HEK293 (cell line): ENCODE results near the gene ARHGDIG.
A peak's percentile ranks its signal among the peaks of the same experiment; 100 is the strongest.

Experiments
- BCL11B ChIP-seq: fragments of 450-650 bp; formaldehyde crosslinking; IDR thresholded peaks from 2 replicates; pipeline ENCODE4 v1.5.1; 2016; ENCODE audit warnings: low read depth, missing biosample characterization, missing genetic modification characterization
- MEIS1 ChIP-seq: sonication (generic); formaldehyde crosslinking; IDR thresholded peaks from 2 replicates; pipeline ENCODE4 v1.8.1; 2022; ENCODE audit warnings: missing genetic modification reagents, mild to moderate bottlenecking, borderline replicate concordance
- MYNN ChIP-seq: fragments of 450-650 bp; formaldehyde crosslinking; IDR thresholded peaks from 2 replicates; pipeline ENCODE4 v1.5.1; 2016; ENCODE audit warnings: missing biosample characterization, missing genetic modification characterization, borderline replicate concordance
- OVOL3 ChIP-seq: fragments of 450-650 bp; formaldehyde crosslinking; IDR thresholded peaks from 2 replicates; pipeline ENCODE4 v1.5.1; 2016; ENCODE audit warnings: missing biosample characterization, missing genetic modification characterization
- SALL2 ChIP-seq: fragments of 450-650 bp; formaldehyde crosslinking; IDR thresholded peaks from 2 replicates; pipeline ENCODE4 v1.5.0; 2017; ENCODE audit warnings: missing biosample characterization, mild to moderate bottlenecking, missing genetic modification characterization, borderline replicate concordance
- SCRT2 ChIP-seq: fragments of 450-650 bp; formaldehyde crosslinking; IDR thresholded peaks from 2 replicates; pipeline ENCODE4 v1.5.1; 2016; ENCODE audit warnings: missing biosample characterization, missing genetic modification characterization
- ZBTB17 ChIP-seq: fragments of 450-650 bp; formaldehyde crosslinking; IDR thresholded peaks from 2 replicates; pipeline ENCODE4 v1.5.1; 2016; ENCODE audit warnings: missing biosample characterization, missing genetic modification characterization
- ZNF155 ChIP-seq: fragments of 450-650 bp; formaldehyde crosslinking; IDR thresholded peaks from 2 replicates; pipeline ENCODE4 v1.5.1; 2016; ENCODE audit warnings: missing biosample characterization, missing genetic modification characterization
- ZNF169 ChIP-seq: fragments of 450-650 bp; formaldehyde crosslinking; IDR thresholded peaks from 2 replicates; pipeline ENCODE4 v1.5.1; 2016; ENCODE audit warnings: missing biosample characterization, missing genetic modification characterization
- ZNF184 ChIP-seq: fragments of 450-650 bp; IDR thresholded peaks from 2 replicates; pipeline ENCODE4 v1.5.1; 2018; ENCODE audit warnings: missing biosample characterization, mild to moderate bottlenecking, missing genetic modification characterization
- ZNF221 ChIP-seq: fragments of 450-650 bp; formaldehyde crosslinking; IDR thresholded peaks from 2 replicates; pipeline ENCODE4 v1.5.1; 2017; ENCODE audit warnings: missing biosample characterization, missing genetic modification characterization, borderline replicate concordance
- ZNF311 ChIP-seq: fragments of 450-650 bp; formaldehyde crosslinking; IDR thresholded peaks from 2 replicates; pipeline ENCODE4 v1.5.1; 2017; ENCODE audit warnings: missing biosample characterization, missing genetic modification characterization, borderline replicate concordance
- ZNF560 ChIP-seq: fragments of 450-650 bp; formaldehyde crosslinking; IDR thresholded peaks from 2 replicates; pipeline ENCODE4 v1.5.1; 2017; ENCODE audit warnings: missing biosample characterization, missing genetic modification characterization, borderline replicate concordance
- ZNF658 ChIP-seq: fragments of 450-650 bp; formaldehyde crosslinking; IDR thresholded peaks from 2 replicates; pipeline ENCODE4; 2016; ENCODE audit warnings: missing biosample characterization, missing genetic modification characterization
- ZNF670 ChIP-seq: fragments of 450-650 bp; formaldehyde crosslinking; IDR thresholded peaks from 2 replicates; pipeline ENCODE4 v1.5.1; 2016; ENCODE audit warnings: missing biosample characterization, missing genetic modification characterization, low read depth
- ZNF776 ChIP-seq: fragments of 450-650 bp; formaldehyde crosslinking; IDR thresholded peaks from 2 replicates; pipeline ENCODE4 v1.5.0; 2017; ENCODE audit warnings: missing biosample characterization, missing genetic modification characterization, borderline replicate concordance
- TF ChIP-seq, protein P1 (sequence below): fragments of 450-650 bp; formaldehyde crosslinking; IDR thresholded peaks from 2 replicates; pipeline ENCODE4 v1.5.1; 2016; ENCODE audit warnings: missing biosample characterization, missing genetic modification characterization, borderline replicate concordance
- TF ChIP-seq, protein P2 (sequence below): fragments of 450-650 bp; formaldehyde crosslinking; IDR thresholded peaks from 2 replicates; pipeline ENCODE4 v1.5.1; 2016; ENCODE audit warnings: missing biosample characterization, missing genetic modification characterization
- TF ChIP-seq, protein P3 (sequence below): fragments of 450-650 bp; formaldehyde crosslinking; IDR thresholded peaks from 2 replicates; pipeline ENCODE4 v1.5.1; 2016; ENCODE audit warnings: missing biosample characterization, missing genetic modification characterization
- TF ChIP-seq, protein P4 (sequence below): fragments of 450-650 bp; formaldehyde crosslinking; IDR thresholded peaks from 2 replicates; pipeline ENCODE4 v1.5.1; 2016; ENCODE audit warnings: missing biosample characterization, missing genetic modification characterization
- TF ChIP-seq, protein P5 (sequence below): fragments of 450-650 bp; formaldehyde crosslinking; IDR thresholded peaks from 2 replicates; pipeline ENCODE4 v1.5.1; 2016; ENCODE audit warnings: missing biosample characterization, missing genetic modification characterization

ARHGDIG gene

DNA sequence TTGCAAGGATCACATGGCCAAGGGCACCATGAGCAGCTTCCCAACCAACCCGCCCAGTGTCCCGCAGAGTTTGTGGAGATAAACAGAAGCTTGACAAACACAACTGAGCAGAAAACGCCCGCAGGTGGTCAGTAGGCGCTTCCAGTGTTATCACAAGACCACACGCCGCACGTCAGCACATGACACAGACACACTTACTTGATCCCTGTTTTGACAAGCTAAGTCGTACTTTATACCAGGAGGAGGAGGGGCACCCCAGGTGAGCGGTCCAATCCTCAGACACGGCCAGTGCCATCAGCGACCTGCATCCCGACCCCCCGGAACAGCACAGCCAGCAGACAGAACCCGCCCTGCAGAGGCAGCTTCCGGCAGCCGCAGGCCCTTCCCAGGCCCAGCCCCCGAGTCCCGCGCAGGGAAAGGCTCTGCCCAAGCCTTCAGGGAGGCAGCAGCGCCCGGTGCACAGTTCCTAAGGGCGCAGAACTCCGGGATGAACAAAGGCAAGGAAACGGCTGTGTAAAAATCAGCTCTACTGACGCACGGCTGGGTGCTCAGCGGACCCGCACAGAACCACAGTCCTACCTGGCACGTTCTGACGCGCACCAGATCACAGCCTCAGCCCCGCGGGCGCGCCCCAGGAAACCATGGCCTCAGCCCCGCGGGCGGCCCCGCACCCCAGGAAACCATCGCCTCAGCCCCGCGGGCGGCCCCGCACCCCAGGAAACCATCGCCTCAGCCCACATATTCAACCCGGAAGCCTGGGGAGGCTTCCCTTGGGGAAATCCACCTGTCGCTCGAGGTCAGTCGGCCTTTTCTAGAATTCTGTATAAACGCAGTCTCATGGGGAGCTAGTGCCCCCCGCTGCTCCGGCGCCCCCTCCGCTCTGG lies 44.3 kb downstream of the ARHGDIG start (continued):
- TF ChIP-seq ZNF658 (tag by site-specific recombination) (no peak), ZNF670 (tag by site-specific recombination) (no peak), SCRT2 (tag by site-specific recombination) (peak; percentile 96), ZNF311 (tag by site-specific recombination) (no peak), BCL11B (tag by site-specific recombination) (no peak), OVOL3 (0 out of 2 replicates have a peak, but pooled peaks have one; percentile 28), ZNF184 (tag by site-specific recombination) (no peak), ZBTB17 (peak; percentile 68; the same call in 1 of the 2 replicates), MYNN (0 out of 2 replicates have a peak, but pooled peaks have one; percentile 23), ZNF560 (tag by site-specific recombination) (no peak), ZNF155 (no peak), SALL2 (no peak), ZNF776 (tag by site-specific recombination) (no peak), MEIS1 (no peak), ZNF169 (tag by site-specific recombination) (no peak), ZNF221 (tag by site-specific recombination) (no peak)
- TF ChIP-seq, protein P1, sequence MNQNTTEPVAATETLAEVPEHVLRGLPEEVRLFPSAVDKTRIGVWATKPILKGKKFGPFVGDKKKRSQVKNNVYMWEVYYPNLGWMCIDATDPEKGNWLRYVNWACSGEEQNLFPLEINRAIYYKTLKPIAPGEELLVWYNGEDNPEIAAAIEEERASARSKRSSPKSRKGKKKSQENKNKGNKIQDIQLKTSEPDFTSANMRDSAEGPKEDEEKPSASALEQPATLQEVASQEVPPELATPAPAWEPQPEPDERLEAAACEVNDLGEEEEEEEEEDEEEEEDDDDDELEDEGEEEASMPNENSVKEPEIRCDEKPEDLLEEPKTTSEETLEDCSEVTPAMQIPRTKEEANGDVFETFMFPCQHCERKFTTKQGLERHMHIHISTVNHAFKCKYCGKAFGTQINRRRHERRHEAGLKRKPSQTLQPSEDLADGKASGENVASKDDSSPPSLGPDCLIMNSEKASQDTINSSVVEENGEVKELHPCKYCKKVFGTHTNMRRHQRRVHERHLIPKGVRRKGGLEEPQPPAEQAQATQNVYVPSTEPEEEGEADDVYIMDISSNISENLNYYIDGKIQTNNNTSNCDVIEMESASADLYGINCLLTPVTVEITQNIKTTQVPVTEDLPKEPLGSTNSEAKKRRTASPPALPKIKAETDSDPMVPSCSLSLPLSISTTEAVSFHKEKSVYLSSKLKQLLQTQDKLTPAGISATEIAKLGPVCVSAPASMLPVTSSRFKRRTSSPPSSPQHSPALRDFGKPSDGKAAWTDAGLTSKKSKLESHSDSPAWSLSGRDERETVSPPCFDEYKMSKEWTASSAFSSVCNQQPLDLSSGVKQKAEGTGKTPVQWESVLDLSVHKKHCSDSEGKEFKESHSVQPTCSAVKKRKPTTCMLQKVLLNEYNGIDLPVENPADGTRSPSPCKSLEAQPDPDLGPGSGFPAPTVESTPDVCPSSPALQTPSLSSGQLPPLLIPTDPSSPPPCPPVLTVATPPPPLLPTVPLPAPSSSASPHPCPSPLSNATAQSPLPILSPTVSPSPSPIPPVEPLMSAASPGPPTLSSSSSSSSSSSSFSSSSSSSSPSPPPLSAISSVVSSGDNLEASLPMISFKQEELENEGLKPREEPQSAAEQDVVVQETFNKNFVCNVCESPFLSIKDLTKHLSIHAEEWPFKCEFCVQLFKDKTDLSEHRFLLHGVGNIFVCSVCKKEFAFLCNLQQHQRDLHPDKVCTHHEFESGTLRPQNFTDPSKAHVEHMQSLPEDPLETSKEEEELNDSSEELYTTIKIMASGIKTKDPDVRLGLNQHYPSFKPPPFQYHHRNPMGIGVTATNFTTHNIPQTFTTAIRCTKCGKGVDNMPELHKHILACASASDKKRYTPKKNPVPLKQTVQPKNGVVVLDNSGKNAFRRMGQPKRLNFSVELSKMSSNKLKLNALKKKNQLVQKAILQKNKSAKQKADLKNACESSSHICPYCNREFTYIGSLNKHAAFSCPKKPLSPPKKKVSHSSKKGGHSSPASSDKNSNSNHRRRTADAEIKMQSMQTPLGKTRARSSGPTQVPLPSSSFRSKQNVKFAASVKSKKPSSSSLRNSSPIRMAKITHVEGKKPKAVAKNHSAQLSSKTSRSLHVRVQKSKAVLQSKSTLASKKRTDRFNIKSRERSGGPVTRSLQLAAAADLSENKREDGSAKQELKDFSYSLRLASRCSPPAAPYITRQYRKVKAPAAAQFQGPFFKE, result no peak
- TF ChIP-seq, protein P2, sequence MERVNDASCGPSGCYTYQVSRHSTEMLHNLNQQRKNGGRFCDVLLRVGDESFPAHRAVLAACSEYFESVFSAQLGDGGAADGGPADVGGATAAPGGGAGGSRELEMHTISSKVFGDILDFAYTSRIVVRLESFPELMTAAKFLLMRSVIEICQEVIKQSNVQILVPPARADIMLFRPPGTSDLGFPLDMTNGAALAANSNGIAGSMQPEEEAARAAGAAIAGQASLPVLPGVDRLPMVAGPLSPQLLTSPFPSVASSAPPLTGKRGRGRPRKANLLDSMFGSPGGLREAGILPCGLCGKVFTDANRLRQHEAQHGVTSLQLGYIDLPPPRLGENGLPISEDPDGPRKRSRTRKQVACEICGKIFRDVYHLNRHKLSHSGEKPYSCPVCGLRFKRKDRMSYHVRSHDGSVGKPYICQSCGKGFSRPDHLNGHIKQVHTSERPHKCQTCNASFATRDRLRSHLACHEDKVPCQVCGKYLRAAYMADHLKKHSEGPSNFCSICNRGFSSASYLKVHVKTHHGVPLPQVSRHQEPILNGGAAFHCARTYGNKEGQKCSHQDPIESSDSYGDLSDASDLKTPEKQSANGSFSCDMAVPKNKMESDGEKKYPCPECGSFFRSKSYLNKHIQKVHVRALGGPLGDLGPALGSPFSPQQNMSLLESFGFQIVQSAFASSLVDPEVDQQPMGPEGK, result peak; percentile 77
- TF ChIP-seq, protein P3, sequence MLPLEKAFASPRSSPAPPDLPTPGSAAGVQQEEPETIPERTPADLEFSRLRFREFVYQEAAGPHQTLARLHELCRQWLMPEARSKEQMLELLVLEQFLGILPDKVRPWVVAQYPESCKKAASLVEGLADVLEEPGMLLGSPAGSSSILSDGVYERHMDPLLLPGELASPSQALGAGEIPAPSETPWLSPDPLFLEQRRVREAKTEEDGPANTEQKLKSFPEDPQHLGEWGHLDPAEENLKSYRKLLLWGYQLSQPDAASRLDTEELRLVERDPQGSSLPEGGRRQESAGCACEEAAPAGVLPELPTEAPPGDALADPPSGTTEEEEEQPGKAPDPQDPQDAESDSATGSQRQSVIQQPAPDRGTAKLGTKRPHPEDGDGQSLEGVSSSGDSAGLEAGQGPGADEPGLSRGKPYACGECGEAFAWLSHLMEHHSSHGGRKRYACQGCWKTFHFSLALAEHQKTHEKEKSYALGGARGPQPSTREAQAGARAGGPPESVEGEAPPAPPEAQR (tag by site-specific recombination), result no peak
- TF ChIP-seq, protein P4, sequence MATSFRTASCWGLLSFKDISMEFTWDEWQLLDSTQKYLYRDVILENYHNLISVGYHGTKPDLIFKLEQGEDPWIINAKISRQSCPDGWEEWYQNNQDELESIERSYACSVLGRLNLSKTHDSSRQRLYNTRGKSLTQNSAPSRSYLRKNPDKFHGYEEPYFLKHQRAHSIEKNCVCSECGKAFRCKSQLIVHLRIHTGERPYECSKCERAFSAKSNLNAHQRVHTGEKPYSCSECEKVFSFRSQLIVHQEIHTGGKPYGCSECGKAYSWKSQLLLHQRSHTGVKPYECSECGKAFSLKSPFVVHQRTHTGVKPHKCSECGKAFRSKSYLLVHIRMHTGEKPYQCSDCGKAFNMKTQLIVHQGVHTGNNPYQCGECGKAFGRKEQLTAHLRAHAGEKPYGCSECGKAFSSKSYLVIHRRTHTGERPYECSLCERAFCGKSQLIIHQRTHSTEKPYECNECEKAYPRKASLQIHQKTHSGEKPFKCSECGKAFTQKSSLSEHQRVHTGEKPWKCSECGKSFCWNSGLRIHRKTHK, result no peak
- TF ChIP-seq, protein P5, sequence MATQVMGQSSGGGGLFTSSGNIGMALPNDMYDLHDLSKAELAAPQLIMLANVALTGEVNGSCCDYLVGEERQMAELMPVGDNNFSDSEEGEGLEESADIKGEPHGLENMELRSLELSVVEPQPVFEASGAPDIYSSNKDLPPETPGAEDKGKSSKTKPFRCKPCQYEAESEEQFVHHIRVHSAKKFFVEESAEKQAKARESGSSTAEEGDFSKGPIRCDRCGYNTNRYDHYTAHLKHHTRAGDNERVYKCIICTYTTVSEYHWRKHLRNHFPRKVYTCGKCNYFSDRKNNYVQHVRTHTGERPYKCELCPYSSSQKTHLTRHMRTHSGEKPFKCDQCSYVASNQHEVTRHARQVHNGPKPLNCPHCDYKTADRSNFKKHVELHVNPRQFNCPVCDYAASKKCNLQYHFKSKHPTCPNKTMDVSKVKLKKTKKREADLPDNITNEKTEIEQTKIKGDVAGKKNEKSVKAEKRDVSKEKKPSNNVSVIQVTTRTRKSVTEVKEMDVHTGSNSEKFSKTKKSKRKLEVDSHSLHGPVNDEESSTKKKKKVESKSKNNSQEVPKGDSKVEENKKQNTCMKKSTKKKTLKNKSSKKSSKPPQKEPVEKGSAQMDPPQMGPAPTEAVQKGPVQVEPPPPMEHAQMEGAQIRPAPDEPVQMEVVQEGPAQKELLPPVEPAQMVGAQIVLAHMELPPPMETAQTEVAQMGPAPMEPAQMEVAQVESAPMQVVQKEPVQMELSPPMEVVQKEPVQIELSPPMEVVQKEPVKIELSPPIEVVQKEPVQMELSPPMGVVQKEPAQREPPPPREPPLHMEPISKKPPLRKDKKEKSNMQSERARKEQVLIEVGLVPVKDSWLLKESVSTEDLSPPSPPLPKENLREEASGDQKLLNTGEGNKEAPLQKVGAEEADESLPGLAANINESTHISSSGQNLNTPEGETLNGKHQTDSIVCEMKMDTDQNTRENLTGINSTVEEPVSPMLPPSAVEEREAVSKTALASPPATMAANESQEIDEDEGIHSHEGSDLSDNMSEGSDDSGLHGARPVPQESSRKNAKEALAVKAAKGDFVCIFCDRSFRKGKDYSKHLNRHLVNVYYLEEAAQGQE (tag by site-specific recombination), result peak; percentile 36; the same call in 1 of the 2 replicates
